Mesothelial cell of epicardium (in vitro differentiated cells): ENCODE measurements around the gene SCUBE1. TPM values are rescaled to one million over a fixed set of nuclear protein-coding genes. Genes with fewer than 3 reads are reported as not detected.

Experiments used
- DNase-seq, 2 experiments: peaks; one replicate each; pipeline ENCODE4 v3.0.0; 2021; ENCODE audit warnings: low spot score in 2 of 2; ENCODE audit not compliant: unreplicated experiment in 2 of 2
- H3K27ac Mint-ChIP-seq: 2 replicates; pipeline ENCODE4 v1.8.0; 2021; ENCODE audit warnings: mixed read lengths
- H3K27me3 Mint-ChIP-seq: 2 replicates; pipeline ENCODE4 v1.8.0; 2021; ENCODE audit warnings: low read depth, mixed read lengths
- H3K36me3 Mint-ChIP-seq: 2 replicates; pipeline ENCODE4 v1.8.0; 2021; ENCODE audit warnings: mixed read lengths
- H3K4me1 Mint-ChIP-seq: 2 replicates; pipeline ENCODE4 v1.8.0; 2021; ENCODE audit warnings: mixed read lengths
- H3K4me3 Mint-ChIP-seq: 2 replicates; pipeline ENCODE4 v1.8.0; 2021; ENCODE audit warnings: mild to moderate bottlenecking, moderate library complexity, mixed read lengths
- H3K9me3 Mint-ChIP-seq: 2 replicates; pipeline ENCODE4 v1.8.0; 2021; ENCODE audit warnings: mixed read lengths
- total RNA-seq: library from RNA; stranded (reverse); gene quantifications from 3 replicates; pipeline ENCODE4 v1.2.1, GENCODE V29; 2021
- TF ChIP-seq, protein P1 (sequence below): fragments of 200-600 bp; sonication (generic); IDR thresholded peaks from one replicate; pipeline ENCODE4 v1.5.0; 2021; ENCODE audit warnings: antibody characterized with exemption; ENCODE audit not compliant: unreplicated experiment

SCUBE1 gene
- total RNA-seq, 1 donor from 2014 or later: 19.3 TPM

DNA sequence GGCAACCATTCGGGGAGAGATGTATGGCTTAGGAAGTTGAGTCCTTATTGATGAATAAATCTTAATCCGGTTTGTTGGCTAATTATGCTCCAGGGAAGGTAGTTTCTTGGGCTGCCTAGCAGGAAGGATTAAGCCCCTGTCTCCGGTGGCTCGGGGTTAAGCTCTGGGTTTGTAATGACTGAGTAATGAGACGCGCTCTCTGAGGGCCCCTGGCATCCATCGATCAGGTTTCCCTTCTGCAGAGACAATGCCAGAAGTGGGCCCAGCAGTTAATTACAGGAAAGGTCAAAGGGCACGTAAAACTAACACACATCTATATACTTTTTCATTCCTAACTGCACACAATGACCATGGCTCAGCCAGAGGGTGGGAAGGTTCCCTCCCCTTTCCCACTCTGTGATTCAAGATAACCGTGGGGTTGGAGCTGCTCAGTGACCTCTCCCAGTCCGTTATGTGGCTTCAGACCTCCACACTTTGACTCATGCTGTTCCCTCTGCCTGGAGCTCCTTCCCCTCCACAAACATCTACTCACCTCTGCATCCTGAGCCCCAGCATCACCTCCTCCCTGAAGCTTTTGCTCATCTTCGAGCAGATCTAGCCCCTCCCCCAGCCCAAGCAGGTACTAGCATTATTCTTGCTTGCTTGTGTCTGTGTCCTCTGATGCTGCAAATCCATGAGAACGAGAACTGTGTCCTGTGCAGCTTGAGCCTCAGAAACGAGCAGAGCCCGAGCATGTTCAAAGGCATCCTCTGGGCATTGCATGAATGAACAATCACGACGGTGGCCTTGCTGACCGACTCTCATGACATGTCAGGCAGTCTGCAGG, 16.6 kb downstream of the SCUBE1 start:
- TF ChIP-seq, protein P1, sequence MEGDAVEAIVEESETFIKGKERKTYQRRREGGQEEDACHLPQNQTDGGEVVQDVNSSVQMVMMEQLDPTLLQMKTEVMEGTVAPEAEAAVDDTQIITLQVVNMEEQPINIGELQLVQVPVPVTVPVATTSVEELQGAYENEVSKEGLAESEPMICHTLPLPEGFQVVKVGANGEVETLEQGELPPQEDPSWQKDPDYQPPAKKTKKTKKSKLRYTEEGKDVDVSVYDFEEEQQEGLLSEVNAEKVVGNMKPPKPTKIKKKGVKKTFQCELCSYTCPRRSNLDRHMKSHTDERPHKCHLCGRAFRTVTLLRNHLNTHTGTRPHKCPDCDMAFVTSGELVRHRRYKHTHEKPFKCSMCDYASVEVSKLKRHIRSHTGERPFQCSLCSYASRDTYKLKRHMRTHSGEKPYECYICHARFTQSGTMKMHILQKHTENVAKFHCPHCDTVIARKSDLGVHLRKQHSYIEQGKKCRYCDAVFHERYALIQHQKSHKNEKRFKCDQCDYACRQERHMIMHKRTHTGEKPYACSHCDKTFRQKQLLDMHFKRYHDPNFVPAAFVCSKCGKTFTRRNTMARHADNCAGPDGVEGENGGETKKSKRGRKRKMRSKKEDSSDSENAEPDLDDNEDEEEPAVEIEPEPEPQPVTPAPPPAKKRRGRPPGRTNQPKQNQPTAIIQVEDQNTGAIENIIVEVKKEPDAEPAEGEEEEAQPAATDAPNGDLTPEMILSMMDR: no peak
- H3K4me3 Mint-ChIP-seq: no peak overlapping the region
- H3K36me3 Mint-ChIP-seq: no peaks in the 10 kb centered on the region
- DNase-seq: no peak
- H3K9me3 Mint-ChIP-seq: no peaks in the 10 kb centered on the region
- peaks cover 24% of the 10 kb centered on the region for H3K4me1 Mint-ChIP-seq
- H3K27me3 Mint-ChIP-seq: no peaks in the 10 kb centered on the region
- H3K27ac Mint-ChIP-seq: no peak overlapping the region

DNA sequence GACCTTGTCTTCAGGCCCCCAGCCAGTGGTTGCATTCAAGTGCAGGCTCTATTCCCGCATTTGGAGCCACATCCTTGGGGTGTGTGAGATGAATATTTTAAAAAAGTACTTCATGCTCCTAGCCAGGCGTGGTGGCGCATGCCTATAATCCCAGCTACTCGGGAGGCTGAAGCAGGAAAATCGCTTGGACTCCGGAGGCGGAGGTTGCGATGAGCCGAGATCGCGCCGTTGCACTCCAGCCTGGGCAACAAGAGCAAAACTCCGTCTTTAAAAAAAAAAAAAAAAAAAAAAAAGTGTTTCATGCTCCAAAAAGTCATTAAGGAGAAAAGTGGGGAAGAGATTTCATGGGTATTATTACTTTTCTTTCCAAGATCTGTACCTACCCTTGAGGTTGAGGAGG, 18.0 kb downstream of the SCUBE1 start:
- Mint-ChIP-seq H3K36me3 (no peaks in the 10 kb centered on the region), H3K4me3 (no peak overlapping the region), H3K27me3 (no peaks in the 10 kb centered on the region), H3K27ac (no peak overlapping the region), H3K4me1 (peaks cover 13% of the 10 kb centered on the region), H3K9me3 (no peaks in the 10 kb centered on the region)
- TF ChIP-seq, protein P1: no peak
- DNase-seq: no peak

DNA sequence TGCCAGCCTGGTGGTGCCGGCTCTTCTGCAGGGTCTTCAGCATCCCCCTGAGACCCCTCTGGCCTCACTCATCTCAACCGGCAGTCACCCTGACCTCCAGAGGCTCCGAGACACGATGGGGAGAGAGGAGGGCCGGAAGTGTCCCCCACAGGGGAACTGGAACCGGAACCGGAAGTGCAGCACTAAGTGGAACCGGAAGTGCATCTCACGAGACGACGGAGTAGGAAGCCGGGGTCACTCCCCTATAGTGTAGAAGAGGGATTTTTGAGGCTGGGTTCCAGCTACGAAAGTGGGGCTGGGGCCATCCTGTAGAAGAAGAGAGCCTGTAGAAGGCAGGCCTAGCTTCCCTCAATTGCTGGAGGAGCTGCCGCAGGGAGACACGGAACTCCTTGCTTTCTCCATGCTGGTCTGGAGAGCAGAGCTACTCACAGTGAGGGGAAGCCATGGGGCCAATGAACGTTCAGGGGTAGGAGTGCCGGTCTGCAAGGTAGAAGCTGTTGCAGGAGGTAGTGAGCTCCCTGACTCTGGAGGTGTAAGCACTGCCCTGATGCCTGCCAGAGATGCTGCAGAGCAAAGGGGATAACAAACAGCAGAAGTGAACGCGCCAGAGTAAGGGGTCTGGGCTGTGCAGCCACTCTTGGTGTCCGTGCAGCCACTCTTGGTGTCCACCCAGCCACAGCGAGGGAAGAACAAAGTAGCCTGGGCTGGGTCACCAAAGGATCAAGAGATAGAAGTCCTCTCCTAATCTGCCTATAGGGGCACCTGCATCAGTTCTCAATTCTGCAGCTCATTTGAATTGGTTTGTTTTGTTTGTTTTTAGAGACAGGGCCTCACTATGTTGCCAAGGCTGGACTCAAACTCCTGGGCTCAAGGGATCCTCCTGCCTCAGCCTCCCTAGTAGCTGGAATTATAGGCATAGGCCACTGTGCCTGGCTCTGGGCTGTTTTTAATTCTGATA, 21.9 kb downstream of the SCUBE1 start:
- TF ChIP-seq, protein P1: no peak
- H3K4me3 Mint-ChIP-seq: no peak overlapping the region
- H3K9me3 Mint-ChIP-seq: no peaks in the 10 kb centered on the region
- peaks cover 12% of the 10 kb centered on the region for H3K4me1 Mint-ChIP-seq
- no peaks in the 10 kb centered on the region for H3K36me3 Mint-ChIP-seq
- DNase-seq: no peak
- H3K27me3 Mint-ChIP-seq: no peaks in the 10 kb centered on the region
- H3K27ac Mint-ChIP-seq: no peak overlapping the region

- TF ChIP-seq, protein P1: no peak
- DNase-seq: no peak
- no peaks in the 10 kb centered on the region for H3K9me3 Mint-ChIP-seq
- H3K4me3 Mint-ChIP-seq: no peak overlapping the region
- H3K36me3 Mint-ChIP-seq: no peaks in the 10 kb centered on the region
- no peak overlapping the region for H3K27ac Mint-ChIP-seq
- peaks cover 11% of the 10 kb centered on the region for H3K4me1 Mint-ChIP-seq
- no peaks in the 10 kb centered on the region for H3K27me3 Mint-ChIP-seq
Measured at GRCh38 chr22:43319661-43320486, 23.3 kb downstream of the SCUBE1 start.

- Mint-ChIP-seq H3K4me3 (no peak overlapping the region), H3K27ac (no peak overlapping the region), H3K9me3 (no peaks in the 10 kb centered on the region), H3K27me3 (no peaks in the 10 kb centered on the region), H3K4me1 (peaks cover 28% of the 10 kb centered on the region), H3K36me3 (no peaks in the 10 kb centered on the region)
- TF ChIP-seq, protein P1: no peak
- DNase-seq: no peak
Measured at GRCh38 chr22:43317239-43317638, 25.9 kb downstream of the SCUBE1 start.
